IPS-18c (cell line): ENCODE measurements around the gene NEK4.

Source experiments
- H3K4me3 ChIP-seq: 2 replicates; pipeline ENCODE4 v1.7.0; 2013; ENCODE audit warnings: low read depth, mild to moderate bottlenecking, low read length, moderate library complexity; ENCODE audit not compliant: insufficient read depth
- H3K9me3 ChIP-seq: one replicate; pipeline ENCODE4 v1.6.1; 2013; ENCODE audit warnings: mild to moderate bottlenecking, low read length, moderate library complexity; ENCODE audit not compliant: control insufficient read depth, insufficient read depth

Gene NEK4

GRCh38 chr3:52795298-52795900 lies 24.7 kb upstream of the NEK4 start:
- no peaks in the 10 kb centered on the region for H3K9me3 ChIP-seq

GRCh38 chr3:52794612-52795099 lies 23.9 kb upstream of the NEK4 start, which contains the start of gene ITIH3:
Gene ITIH3 (plus strand): TSS chr3:52794796. CDS start chr3:52794804, 8 bp downstream.
- no peaks in the 10 kb centered on the region for H3K9me3 ChIP-seq
- no peak within 1 kb of the TSS for H3K4me3 ChIP-seq

More at GRCh38 chr3:52795298-52795900, 24.7 kb upstream of the NEK4 start:
- no peak overlapping the region for H3K4me3 ChIP-seq

GRCh38 chr3:52793702-52794611 lies 23.2 kb upstream of the NEK4 start:
- H3K4me3 ChIP-seq = no peak overlapping the region

GRCh38 chr3:52792961-52793695 lies 22.4 kb upstream of the NEK4 start:
- no peaks in the 10 kb centered on the region for H3K9me3 ChIP-seq
- H3K4me3 ChIP-seq = no peak overlapping the region

More at GRCh38 chr3:52793702-52794611, 23.2 kb upstream of the NEK4 start:
- H3K9me3 ChIP-seq = no peaks in the 10 kb centered on the region

- Histone ChIP-seq H3K4me3 (no peak overlapping the region), H3K9me3 (no peaks in the 10 kb centered on the region)
Observed at GRCh38 chr3:52792413-52792812, 21.7 kb upstream of the NEK4 start.

- H3K9me3 ChIP-seq = no peaks in the 10 kb centered on the region
Observed at GRCh38 chr3:52791928-52792327, 21.2 kb upstream of the NEK4 start.

GRCh38 chr3:52791366-52791765 lies 20.6 kb upstream of the NEK4 start:
- H3K4me3 ChIP-seq = no peak overlapping the region

More at GRCh38 chr3:52791928-52792327, 21.2 kb upstream of the NEK4 start:
- no peak overlapping the region for H3K4me3 ChIP-seq

GRCh38 chr3:52790741-52791140 lies 20.0 kb upstream of the NEK4 start:
- no peaks in the 10 kb centered on the region for H3K9me3 ChIP-seq
- H3K4me3 ChIP-seq = no peak overlapping the region

More at GRCh38 chr3:52791366-52791765, 20.6 kb upstream of the NEK4 start:
- H3K9me3 ChIP-seq = no peaks in the 10 kb centered on the region

- no peak overlapping the region for H3K4me3 ChIP-seq
- H3K9me3 ChIP-seq = no peaks in the 10 kb centered on the region
Observed at GRCh38 chr3:52790337-52790736, 19.6 kb upstream of the NEK4 start.

- no peak overlapping the region for H3K4me3 ChIP-seq
- no peaks in the 10 kb centered on the region for H3K9me3 ChIP-seq
Observed at GRCh38 chr3:52789746-52790040, 19.0 kb upstream of the NEK4 start.

GRCh38 chr3:52788890-52789745 lies 18.4 kb upstream of the NEK4 start:
- Histone ChIP-seq H3K4me3 (no peak overlapping the region), H3K9me3 (no peaks in the 10 kb centered on the region)

GRCh38 chr3:52787672-52788625 lies 17.2 kb upstream of the NEK4 start:
- Histone ChIP-seq H3K4me3 (no peak overlapping the region), H3K9me3 (no peaks in the 10 kb centered on the region)

- Histone ChIP-seq H3K9me3 (no peaks in the 10 kb centered on the region), H3K4me3 (no peak overlapping the region)
Observed at GRCh38 chr3:52787246-52787645, 16.5 kb upstream of the NEK4 start.

GRCh38 chr3:52786330-52787215 lies 15.8 kb upstream of the NEK4 start:
- Histone ChIP-seq H3K9me3 (no peaks in the 10 kb centered on the region), H3K4me3 (no peak overlapping the region)
